ENCODE results near the gene NUPR1.
A peak's percentile ranks its signal among the peaks of the same experiment; 100 is the strongest.
"Not testable (repeated sequence)": the region's sequence is repeated elsewhere in the genome, so short reads cannot be mapped to it uniquely, and the experiment has no call there.

Gene NUPR1

DNA sequence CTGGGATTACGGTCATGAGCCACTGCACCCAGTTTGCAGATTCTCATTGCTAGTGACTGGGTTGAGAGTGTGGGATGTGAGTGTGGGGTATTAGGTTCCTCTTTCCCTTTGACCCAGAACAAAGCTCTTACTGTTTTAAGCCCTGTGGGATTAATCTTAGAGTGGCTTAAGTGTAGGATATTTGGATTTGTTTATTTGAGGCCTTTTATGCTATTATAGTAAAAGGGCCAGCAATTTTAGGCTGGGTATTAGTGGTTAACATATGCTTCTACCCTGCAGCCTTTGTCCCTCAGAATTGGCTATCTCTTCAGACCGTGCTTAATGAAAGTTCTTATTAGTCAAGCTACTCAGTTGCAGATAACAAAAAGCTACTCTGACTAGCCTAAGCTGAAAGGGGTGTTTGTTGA lies 18.1 kb upstream of the NUPR1 start:
- H3K4me3 ChIP-seq (ENCODE audit: low read depth in 1 of 5, low read length in 5 of 5): no peak overlapping the region
- peaks cover 0 to 3% (median 0%) of the 10 kb centered on the region in 5 donors for H3K27me3 ChIP-seq (ENCODE audit: control insufficient read depth in 5 of 5, insufficient read depth in 4 of 5, low read length in 5 of 5)
- H3K36me3 ChIP-seq (ENCODE audit: control insufficient read depth in 5 of 5, insufficient read depth in 5 of 5, low read length in 5 of 5): peaks cover 0 to 21% (median 7%) of the 10 kb centered on the region in 5 donors
- H3K9me3 ChIP-seq (ENCODE audit: control insufficient read depth in 5 of 5, low read length in 5 of 5): peaks cover 0 to 2% (median 0%) of the 10 kb centered on the region in 5 donors
- peak overlapping the region in 2 of 5 donors; percentile 32 to 35 for H3K9ac ChIP-seq (ENCODE audit: low read length in 5 of 5)
- H3K4me1 ChIP-seq (ENCODE audit: control insufficient read depth in 5 of 5, insufficient read depth in 5 of 5, low read length in 5 of 5): peaks cover 10 to 32% (median 29%) of the 10 kb centered on the region in 5 donors
- H3K27ac ChIP-seq (ENCODE audit: low read depth, low read length): no peak overlapping the region

- no peak overlapping the region for H3K4me3 ChIP-seq (ENCODE audit: low read depth in 1 of 5, low read length in 5 of 5)
- no peak overlapping the region for H3K27ac ChIP-seq (ENCODE audit: low read depth, low read length)
- peak overlapping the region in 1 of 5 donors; percentile 12 for H3K9ac ChIP-seq (ENCODE audit: low read length in 5 of 5)
- peaks cover 10 to 25% (median 22%) of the 10 kb centered on the region in 5 donors for H3K4me1 ChIP-seq (ENCODE audit: control insufficient read depth in 5 of 5, insufficient read depth in 5 of 5, low read length in 5 of 5)
- peaks cover 0 to 3% (median 0%) of the 10 kb centered on the region in 5 donors for H3K27me3 ChIP-seq (ENCODE audit: control insufficient read depth in 5 of 5, insufficient read depth in 4 of 5, low read length in 5 of 5)
- H3K9me3 ChIP-seq (ENCODE audit: control insufficient read depth in 5 of 5, low read length in 5 of 5): peaks cover 0 to 2% (median 0%) of the 10 kb centered on the region in 5 donors
- H3K36me3 ChIP-seq (ENCODE audit: control insufficient read depth in 5 of 5, insufficient read depth in 5 of 5, low read length in 5 of 5): peaks cover 0 to 21% (median 7%) of the 10 kb centered on the region in 5 donors
These were observed 16.8 kb upstream of the NUPR1 start for GRCh38 chr16:28555561-28555960.

GRCh38 chr16:28554634-28555423 lies 16.1 kb upstream of the NUPR1 start:
- Histone ChIP-seq H3K27ac (ENCODE audit: low read depth, low read length) (no peak overlapping the region), H3K36me3 (ENCODE audit: control insufficient read depth in 5 of 5, insufficient read depth in 5 of 5, low read length in 5 of 5) (peaks cover 0 to 21% (median 6%) of the 10 kb centered on the region in 5 donors), H3K4me1 (ENCODE audit: control insufficient read depth in 5 of 5, insufficient read depth in 5 of 5, low read length in 5 of 5) (peaks cover 10 to 25% (median 22%) of the 10 kb centered on the region in 5 donors)

GRCh38 chr16:28553776-28554633 lies 15.2 kb upstream of the NUPR1 start, which contains the start of gene SGF29:
Gene SGF29, plus strand, starts transcription at chr16:28553920. Its CDS starts 27,150 bp downstream, at chr16:28581070.
- Histone ChIP-seq H3K27me3 (ENCODE audit: control insufficient read depth in 5 of 5, insufficient read depth in 4 of 5, low read length in 5 of 5) (peaks cover 0 to 3% (median 0%) of the 10 kb centered on the region in 5 donors), H3K9me3 (ENCODE audit: control insufficient read depth in 5 of 5, low read length in 5 of 5) (peaks cover 0 to 2% (median 0%) of the 10 kb centered on the region in 5 donors), H3K4me1 (ENCODE audit: control insufficient read depth in 5 of 5, insufficient read depth in 5 of 5, low read length in 5 of 5) (peaks cover 10 to 25% (median 22%) of the 10 kb centered on the region in 5 donors), H3K27ac (ENCODE audit: low read depth, low read length) (peak within 1 kb of the TSS; percentile 96), H3K4me3 (ENCODE audit: low read depth in 1 of 5, low read length in 5 of 5) (peak within 1 kb of the TSS; percentile 68 to 89 (median 81)), H3K36me3 (ENCODE audit: control insufficient read depth in 5 of 5, insufficient read depth in 5 of 5, low read length in 5 of 5) (peaks cover 0 to 21% (median 4%) of the 10 kb centered on the region in 5 donors), H3K9ac (ENCODE audit: low read length in 5 of 5) (peak within 1 kb of the TSS; percentile 75 to 96 (median 91))

More at GRCh38 chr16:28554634-28555423, 16.1 kb upstream of the NUPR1 start:
- peaks cover 0 to 2% (median 0%) of the 10 kb centered on the region in 5 donors for H3K9me3 ChIP-seq (ENCODE audit: control insufficient read depth in 5 of 5, low read length in 5 of 5)
- H3K4me3 ChIP-seq (ENCODE audit: low read depth in 1 of 5, low read length in 5 of 5): peak overlapping the region; percentile 65 to 89 (median 72)
- H3K9ac ChIP-seq (ENCODE audit: low read length in 5 of 5): peak overlapping the region in 4 of 5 donors; percentile 48 to 63 (median 60)
- H3K27me3 ChIP-seq (ENCODE audit: control insufficient read depth in 5 of 5, insufficient read depth in 4 of 5, low read length in 5 of 5): peaks cover 0 to 3% (median 0%) of the 10 kb centered on the region in 5 donors

- Histone ChIP-seq H3K9me3 (ENCODE audit: control insufficient read depth in 5 of 5, low read length in 5 of 5) (peaks cover 0 to 2% (median 0%) of the 10 kb centered on the region in 5 donors), H3K27ac (ENCODE audit: low read depth, low read length) (no peak overlapping the region), H3K36me3 (ENCODE audit: control insufficient read depth in 5 of 5, insufficient read depth in 5 of 5, low read length in 5 of 5) (no peaks in the 10 kb centered on the region), H3K4me1 (ENCODE audit: control insufficient read depth in 5 of 5, insufficient read depth in 5 of 5, low read length in 5 of 5) (peaks cover 4 to 8% (median 8%) of the 10 kb centered on the region in 5 donors), H3K4me3 (ENCODE audit: low read depth in 1 of 5, low read length in 5 of 5) (no peak overlapping the region), H3K27me3 (ENCODE audit: control insufficient read depth in 5 of 5, insufficient read depth in 4 of 5, low read length in 5 of 5) (peaks cover 0 to 3% (median 0%) of the 10 kb centered on the region in 5 donors), H3K9ac (ENCODE audit: low read length in 5 of 5) (no peak overlapping the region)
These were observed 10.6 kb upstream of the NUPR1 start for GRCh38 chr16:28549301-28549899.

DNA sequence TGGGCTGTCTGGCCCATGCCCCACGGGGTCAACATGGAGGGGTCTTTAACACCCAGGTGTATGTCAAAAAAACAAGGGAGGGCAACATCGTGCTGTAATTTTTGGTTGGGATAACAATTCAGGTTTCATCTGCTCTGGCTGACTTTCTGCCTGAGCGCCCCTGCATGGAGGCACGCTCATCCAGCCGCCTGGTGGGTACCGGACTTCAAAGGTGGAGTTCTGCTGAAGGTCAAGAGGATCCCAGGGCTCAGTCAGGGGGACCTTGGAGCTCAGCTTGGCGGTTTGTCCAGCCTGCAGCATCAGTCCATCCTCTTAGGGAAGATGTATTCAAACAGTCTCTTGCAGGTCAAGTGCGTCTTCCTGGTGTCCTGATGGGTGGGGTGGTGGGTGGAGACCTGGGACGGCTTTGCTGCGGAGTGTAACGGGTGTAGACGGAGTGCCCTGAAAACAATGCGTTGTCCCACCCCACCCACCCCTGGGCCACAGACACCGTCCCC lies 9.6 kb upstream of the NUPR1 start:
- Histone ChIP-seq H3K4me3 (ENCODE audit: low read depth in 1 of 5, low read length in 5 of 5) (no peak overlapping the region), H3K9ac (ENCODE audit: low read length in 5 of 5) (no peak overlapping the region), H3K27me3 (ENCODE audit: control insufficient read depth in 5 of 5, insufficient read depth in 4 of 5, low read length in 5 of 5) (no peaks in the 10 kb centered on the region), H3K9me3 (ENCODE audit: control insufficient read depth in 5 of 5, low read length in 5 of 5) (no peaks in the 10 kb centered on the region), H3K4me1 (ENCODE audit: control insufficient read depth in 5 of 5, insufficient read depth in 5 of 5, low read length in 5 of 5) (peaks cover 0 to 5% (median 4%) of the 10 kb centered on the region in 5 donors), H3K36me3 (ENCODE audit: control insufficient read depth in 5 of 5, insufficient read depth in 5 of 5, low read length in 5 of 5) (no peaks in the 10 kb centered on the region), H3K27ac (ENCODE audit: low read depth, low read length) (no peak overlapping the region)

- H3K36me3 ChIP-seq (ENCODE audit: control insufficient read depth in 5 of 5, insufficient read depth in 5 of 5, low read length in 5 of 5): no peaks in the 10 kb centered on the region
- H3K27ac ChIP-seq (ENCODE audit: low read depth, low read length): no peak overlapping the region
- H3K4me3 ChIP-seq (ENCODE audit: low read depth in 1 of 5, low read length in 5 of 5): no peak overlapping the region
- no peak overlapping the region for H3K9ac ChIP-seq (ENCODE audit: low read length in 5 of 5)
- no peaks in the 10 kb centered on the region for H3K27me3 ChIP-seq (ENCODE audit: control insufficient read depth in 5 of 5, insufficient read depth in 4 of 5, low read length in 5 of 5)
- peaks cover 0 to 9% (median 3%) of the 10 kb centered on the region in 5 donors for H3K4me1 ChIP-seq (ENCODE audit: control insufficient read depth in 5 of 5, insufficient read depth in 5 of 5, low read length in 5 of 5)
- no peaks in the 10 kb centered on the region for H3K9me3 ChIP-seq (ENCODE audit: control insufficient read depth in 5 of 5, low read length in 5 of 5)
These were observed 7.9 kb upstream of the NUPR1 start for GRCh38 chr16:28546626-28547025.

DNA sequence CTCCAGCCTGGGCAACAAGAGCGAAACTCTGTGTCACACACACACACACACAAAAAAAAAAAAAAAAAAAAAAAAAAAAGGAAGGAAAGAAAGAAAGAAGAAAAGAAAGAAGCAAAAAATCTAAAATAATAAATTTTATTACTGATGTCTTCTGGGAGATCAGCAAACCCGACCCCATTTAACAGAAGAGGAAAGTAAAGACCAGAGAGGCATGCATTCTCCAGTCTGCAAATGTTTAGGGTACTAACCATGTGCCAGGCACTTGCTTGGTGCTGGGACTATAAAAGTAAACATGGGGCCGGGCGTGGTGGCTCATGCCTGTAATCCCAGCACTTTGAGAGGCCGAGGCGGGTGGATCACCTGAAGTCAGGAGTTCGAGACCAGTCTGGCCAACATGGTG lies 7.2 kb upstream of the NUPR1 start:
- H3K4me3 ChIP-seq (ENCODE audit: low read depth in 1 of 5, low read length in 5 of 5); H3K9ac ChIP-seq (ENCODE audit: low read length in 5 of 5); H3K4me1 ChIP-seq (ENCODE audit: control insufficient read depth in 5 of 5, insufficient read depth in 5 of 5, low read length in 5 of 5); H3K36me3 ChIP-seq (ENCODE audit: control insufficient read depth in 5 of 5, insufficient read depth in 5 of 5, low read length in 5 of 5); H3K9me3 ChIP-seq (ENCODE audit: control insufficient read depth in 5 of 5, low read length in 5 of 5); H3K27me3 ChIP-seq (ENCODE audit: control insufficient read depth in 5 of 5, insufficient read depth in 4 of 5, low read length in 5 of 5); H3K27ac ChIP-seq (ENCODE audit: low read depth, low read length): not testable (repeated sequence)

GRCh38 chr16:28544998-28545397 lies 6.2 kb upstream of the NUPR1 start:
- H3K36me3 ChIP-seq (ENCODE audit: control insufficient read depth in 5 of 5, insufficient read depth in 5 of 5, low read length in 5 of 5): no peaks in the 10 kb centered on the region
- no peaks in the 10 kb centered on the region for H3K27me3 ChIP-seq (ENCODE audit: control insufficient read depth in 5 of 5, insufficient read depth in 4 of 5, low read length in 5 of 5)
- no peaks in the 10 kb centered on the region for H3K9me3 ChIP-seq (ENCODE audit: control insufficient read depth in 5 of 5, low read length in 5 of 5)
- H3K4me1 ChIP-seq (ENCODE audit: control insufficient read depth in 5 of 5, insufficient read depth in 5 of 5, low read length in 5 of 5): peaks cover 0 to 9% (median 3%) of the 10 kb centered on the region in 5 donors
- H3K9ac ChIP-seq (ENCODE audit: low read length in 5 of 5): no peak overlapping the region
- H3K4me3 ChIP-seq (ENCODE audit: low read depth in 1 of 5, low read length in 5 of 5): no peak overlapping the region
- no peak overlapping the region for H3K27ac ChIP-seq (ENCODE audit: low read depth, low read length)
